Body of pancreas (tissue), 4 donors: Measurements from ENCODE around the gene PDE3A. TPM values are rescaled to one million over a fixed set of nuclear protein-coding genes. Genes with fewer than 3 reads are reported as not detected.

Source experiments
- ATAC-seq: fragments of 150-250 bp; one replicate; pipeline ENCODE4 v1.9.1; 2016
- DNase-seq, 4 donors: peaks; one replicate each; pipeline ENCODE4 v3.0.0-alpha.2; 2019
- H3K27ac ChIP-seq, 4 donors: fragments of 200-600 bp; sonication (generic); 1 replicate in 3 of 4; 2 replicates in 1 of 4; pipeline versions ENCODE4 v1.5.1 to v1.6.1; 2016 to 2019; ENCODE audit warnings: mild to moderate bottlenecking in 1 of 4, mixed read lengths in 1 of 4, moderate library complexity in 1 of 4
- H3K27me3 ChIP-seq, 2 donors: fragments of 200-600 bp; sonication (generic); one replicate each; pipeline ENCODE4 v1.6.0; 2016; ENCODE audit warnings: mild to moderate bottlenecking in 1 of 2
- H3K36me3 ChIP-seq, 2 donors: fragments of 200-600 bp; sonication (generic); replicated peaks in 1 of 2; 2 replicates each; pipeline ENCODE4 v1.5.1; 2016; ENCODE audit warnings: low read depth in 2 of 2; ENCODE audit not compliant: insufficient read depth in 1 of 2
- H3K4me1 ChIP-seq: fragments of 200-600 bp; sonication (generic); one replicate; pipeline ENCODE4 v1.6.0; 2016
- H3K4me3 ChIP-seq, 2 donors: fragments of 200-600 bp; sonication (generic); 1 replicate in 1 of 2; 2 replicates in 1 of 2; pipeline ENCODE4 v1.5.1; 2016 to 2019
- H3K9me3 ChIP-seq, 3 donors: fragments of 200-600 bp; sonication (generic); 1 replicate in 2 of 3; 2 replicates in 1 of 3; pipeline ENCODE4 v1.5.1; 2016
- POLR2A ChIP-seq, 3 donors: fragments of 450-650 bp; IDR thresholded peaks; one replicate each; pipeline ENCODE4 v1.6.1; 2016; ENCODE audit warnings: antibody characterized with exemption in 3 of 3, mild to moderate bottlenecking in 2 of 3
- WGBS, 2 donors: methylation state at CpG; one replicate each; pipeline ENCODE4 v1.1.5; 2017; 5-methylcytosine and 5-hydroxymethylcytosine counted together
- intact Hi-C: fragments of 100-400 bp; cut with DNase I; formaldehyde crosslinking; loops from one replicate; pipeline ENCODE4 v1.15.1; 2023
- total RNA-seq, 2 donors: library from RNA; depleted of rRNA; stranded (reverse); fragments of >200 nt; gene quantifications; one replicate each; pipeline ENCODE4 v1.1.0, GENCODE V29; 2016
- TF ChIP-seq, protein P1 (sequence below), 7 experiments: fragments of 450-650 bp in 4 of 7; fragments of 200-600 bp in 3 of 7; sonication (generic) in 3 of 7; IDR thresholded peaks; one replicate each; pipeline ENCODE4 v1.5.1; 2016 to 2019; ENCODE audit warnings: antibody characterized with exemption in 7 of 7

Gene PDE3A
- total RNA-seq, 2 donors from 2014 or later, result 20.5 to 28.3 TPM

DNA sequence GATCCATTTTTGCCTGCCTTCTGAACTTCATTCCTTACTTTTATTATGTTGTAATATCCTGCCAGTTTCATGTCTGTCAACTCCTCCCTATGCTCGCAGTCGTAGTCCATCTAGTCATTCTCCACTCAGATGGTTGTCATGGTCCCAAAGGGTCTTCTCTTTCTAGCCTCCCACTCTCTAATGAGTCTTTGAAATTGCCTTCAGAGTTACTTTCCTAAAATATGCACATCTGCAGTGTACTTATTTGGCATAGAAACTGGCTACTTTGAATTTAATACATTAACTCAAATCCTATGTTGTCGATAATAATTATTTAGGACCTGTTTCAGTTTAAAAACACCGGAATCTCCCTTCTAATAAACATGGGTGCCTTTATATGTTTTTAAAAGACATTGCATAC, 101.0 kb downstream of the PDE3A start:
- Histone ChIP-seq H3K4me3 (no peak overlapping the region), H3K27ac (no peak overlapping the region), H3K4me1 (no peaks in the 10 kb centered on the region), H3K36me3 (no peaks in the 10 kb centered on the region), H3K9me3 (no peaks in the 10 kb centered on the region), H3K27me3 (no peaks in the 10 kb centered on the region)
- 77 to 81% methylated on average over 4 of the region's 4 CpGs for WGBS, 2 donors
- TF ChIP-seq POLR2A (IDR thresholded peaks at IDR 0.05), result no peak
- TF ChIP-seq, protein P1, sequence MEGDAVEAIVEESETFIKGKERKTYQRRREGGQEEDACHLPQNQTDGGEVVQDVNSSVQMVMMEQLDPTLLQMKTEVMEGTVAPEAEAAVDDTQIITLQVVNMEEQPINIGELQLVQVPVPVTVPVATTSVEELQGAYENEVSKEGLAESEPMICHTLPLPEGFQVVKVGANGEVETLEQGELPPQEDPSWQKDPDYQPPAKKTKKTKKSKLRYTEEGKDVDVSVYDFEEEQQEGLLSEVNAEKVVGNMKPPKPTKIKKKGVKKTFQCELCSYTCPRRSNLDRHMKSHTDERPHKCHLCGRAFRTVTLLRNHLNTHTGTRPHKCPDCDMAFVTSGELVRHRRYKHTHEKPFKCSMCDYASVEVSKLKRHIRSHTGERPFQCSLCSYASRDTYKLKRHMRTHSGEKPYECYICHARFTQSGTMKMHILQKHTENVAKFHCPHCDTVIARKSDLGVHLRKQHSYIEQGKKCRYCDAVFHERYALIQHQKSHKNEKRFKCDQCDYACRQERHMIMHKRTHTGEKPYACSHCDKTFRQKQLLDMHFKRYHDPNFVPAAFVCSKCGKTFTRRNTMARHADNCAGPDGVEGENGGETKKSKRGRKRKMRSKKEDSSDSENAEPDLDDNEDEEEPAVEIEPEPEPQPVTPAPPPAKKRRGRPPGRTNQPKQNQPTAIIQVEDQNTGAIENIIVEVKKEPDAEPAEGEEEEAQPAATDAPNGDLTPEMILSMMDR (IDR thresholded peaks at IDR 0.05), result no peak
- no peak for DNase-seq
- no peak for ATAC-seq
- intact Hi-C loops, result no loop called here

DNA sequence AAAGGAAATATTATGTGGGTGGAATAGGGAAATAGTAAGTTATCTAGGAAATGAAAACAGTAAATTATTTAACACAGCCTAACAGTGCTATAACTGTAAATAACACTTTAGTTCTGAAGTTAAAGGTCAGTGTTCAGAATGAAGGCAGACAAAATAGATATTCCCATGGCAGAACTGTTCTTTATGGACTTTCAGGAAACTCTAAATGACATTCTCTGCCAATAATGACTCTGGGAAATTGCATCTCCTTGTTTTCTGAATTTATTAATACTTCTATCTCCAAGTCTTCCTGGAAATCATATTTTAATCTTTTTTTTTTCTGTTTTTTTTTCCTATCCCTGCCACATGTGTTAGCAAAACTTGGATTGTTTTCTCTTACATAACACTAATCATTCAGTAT, 101.4 kb downstream of the PDE3A start:
- ATAC-seq (no peak), DNase-seq (no peak)
- Histone ChIP-seq H3K27me3 (no peaks in the 10 kb centered on the region), H3K4me3 (no peak overlapping the region), H3K9me3 (no peaks in the 10 kb centered on the region), H3K36me3 (no peaks in the 10 kb centered on the region), H3K27ac (no peak overlapping the region), H3K4me1 (no peaks in the 10 kb centered on the region)
- TF ChIP-seq, protein P1 (IDR thresholded peaks at IDR 0.05), result no peak
- TF ChIP-seq POLR2A (IDR thresholded peaks at IDR 0.05), result no peak
- intact Hi-C loops, result no loop called here

DNA sequence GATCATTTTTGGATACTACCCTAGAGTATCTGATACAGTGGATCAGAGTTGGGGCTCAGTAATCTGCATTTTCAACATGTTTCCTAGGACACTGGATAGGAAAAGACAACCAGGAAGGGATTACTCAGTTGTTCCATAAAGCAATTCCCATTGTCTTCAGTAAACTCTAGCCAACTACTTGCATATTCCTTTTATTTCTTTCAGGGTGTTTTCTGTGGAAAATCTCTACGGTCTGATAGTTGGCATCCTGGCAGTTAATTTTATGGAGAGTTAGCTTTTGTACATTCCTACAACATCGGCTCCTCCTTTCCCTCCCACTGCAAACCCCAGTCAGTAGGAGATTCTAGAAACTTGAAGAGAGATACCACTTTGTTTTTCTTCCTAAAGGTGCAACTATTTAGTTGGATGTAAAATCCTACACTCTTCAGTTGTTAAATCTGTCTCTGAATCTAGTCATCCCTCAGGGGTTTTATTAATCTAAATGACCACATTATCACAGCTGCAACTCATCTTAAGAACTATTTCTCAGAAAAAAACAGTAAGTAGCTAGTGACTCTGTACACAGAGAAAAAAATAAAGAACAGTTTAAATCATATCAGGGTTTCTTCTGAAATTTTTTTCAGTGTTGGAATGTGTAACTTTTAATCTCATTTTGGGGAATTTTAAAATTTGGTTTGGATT, 103.9 kb downstream of the PDE3A start:
- no peak overlapping the region for H3K27ac ChIP-seq
- H3K36me3 ChIP-seq, result no peaks in the 10 kb centered on the region
- DNase-seq (no peak), ATAC-seq (no peak)
- intact Hi-C loops, result no loop called here
- H3K4me3 ChIP-seq, result no peak overlapping the region
- no peaks in the 10 kb centered on the region for H3K9me3 ChIP-seq
- H3K27me3 ChIP-seq, result no peaks in the 10 kb centered on the region
- no peaks in the 10 kb centered on the region for H3K4me1 ChIP-seq
- no peak for TF ChIP-seq POLR2A (IDR thresholded peaks at IDR 0.05)
- TF ChIP-seq, protein P1 (IDR thresholded peaks at IDR 0.05), result no peak
- WGBS, 2 donors, result 52 to 71% methylated on average over 2 of the region's 2 CpGs

DNA sequence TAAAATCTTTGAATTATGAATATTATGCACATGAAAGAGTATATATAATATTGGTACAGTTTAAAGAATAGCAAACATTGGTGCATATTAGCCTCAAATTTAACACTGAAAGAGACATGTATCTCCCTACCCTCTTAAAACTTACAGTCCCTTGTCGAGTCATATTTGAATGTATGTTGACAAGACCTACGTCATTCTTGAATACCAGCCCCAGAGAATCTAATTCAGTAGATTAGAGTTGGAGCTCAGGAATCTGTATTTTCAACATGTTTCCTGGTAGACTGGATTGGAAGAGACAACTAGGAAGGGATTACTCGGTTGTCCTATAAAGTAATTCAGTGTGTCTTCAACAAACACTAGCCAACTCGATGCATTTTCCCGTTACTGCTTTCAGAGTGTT, 104.8 kb downstream of the PDE3A start:
- Histone ChIP-seq H3K9me3 (no peaks in the 10 kb centered on the region), H3K4me3 (no peak overlapping the region), H3K36me3 (no peaks in the 10 kb centered on the region), H3K27ac (no peak overlapping the region), H3K27me3 (no peaks in the 10 kb centered on the region), H3K4me1 (no peaks in the 10 kb centered on the region)
- DNase-seq, result no peak
- intact Hi-C loops, result no loop called here
- no peak for ATAC-seq
- TF ChIP-seq, protein P1 (IDR thresholded peaks at IDR 0.05), result no peak
- no peak for TF ChIP-seq POLR2A (IDR thresholded peaks at IDR 0.05)
- 80 to 84% methylated on average over 5 of the region's 5 CpGs for WGBS, 2 donors

DNA sequence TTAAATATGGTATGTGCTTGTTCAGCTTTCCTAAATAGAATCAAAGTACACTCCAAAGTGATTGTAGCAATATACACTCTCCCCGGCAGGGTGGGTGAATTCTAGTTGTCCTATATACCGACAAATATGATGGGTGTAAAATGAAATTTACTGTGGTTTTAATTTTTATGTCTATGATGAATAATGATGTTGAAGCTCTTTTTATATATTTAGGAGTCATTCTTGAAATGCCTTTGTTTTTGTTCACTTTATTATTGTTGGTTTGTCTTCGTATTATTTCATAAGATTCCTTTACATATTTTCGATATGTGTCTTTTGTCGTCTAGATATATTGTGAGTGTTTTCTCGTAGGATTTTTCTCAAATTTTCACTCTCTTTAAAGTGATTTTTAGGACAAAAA, 105.7 kb downstream of the PDE3A start:
- 85 to 86% methylated on average over 6 of the region's 6 CpGs for WGBS, 2 donors
- H3K27me3 ChIP-seq, result no peaks in the 10 kb centered on the region
- DNase-seq (no peak), ATAC-seq (no peak)
- no peaks in the 10 kb centered on the region for H3K4me1 ChIP-seq
- intact Hi-C loops, result no loop called here
- H3K27ac ChIP-seq, result no peak overlapping the region
- no peaks in the 10 kb centered on the region for H3K9me3 ChIP-seq
- TF ChIP-seq POLR2A (IDR thresholded peaks at IDR 0.05), result no peak
- TF ChIP-seq, protein P1 (IDR thresholded peaks at IDR 0.05), result no peak
- no peak overlapping the region for H3K4me3 ChIP-seq
- H3K36me3 ChIP-seq, result no peaks in the 10 kb centered on the region
